Measurements from ENCODE around the gene SPDEF. TPM values are rescaled to one million over a fixed set of nuclear protein-coding genes. Genes with fewer than 3 reads are reported as not detected.

Gene SPDEF
- total and polyA plus RNA-seq, 2 donors (not counting 1 experiment from before 2014, with no cell fraction given), result 0.10 TPM; not detected in 1

DNA sequence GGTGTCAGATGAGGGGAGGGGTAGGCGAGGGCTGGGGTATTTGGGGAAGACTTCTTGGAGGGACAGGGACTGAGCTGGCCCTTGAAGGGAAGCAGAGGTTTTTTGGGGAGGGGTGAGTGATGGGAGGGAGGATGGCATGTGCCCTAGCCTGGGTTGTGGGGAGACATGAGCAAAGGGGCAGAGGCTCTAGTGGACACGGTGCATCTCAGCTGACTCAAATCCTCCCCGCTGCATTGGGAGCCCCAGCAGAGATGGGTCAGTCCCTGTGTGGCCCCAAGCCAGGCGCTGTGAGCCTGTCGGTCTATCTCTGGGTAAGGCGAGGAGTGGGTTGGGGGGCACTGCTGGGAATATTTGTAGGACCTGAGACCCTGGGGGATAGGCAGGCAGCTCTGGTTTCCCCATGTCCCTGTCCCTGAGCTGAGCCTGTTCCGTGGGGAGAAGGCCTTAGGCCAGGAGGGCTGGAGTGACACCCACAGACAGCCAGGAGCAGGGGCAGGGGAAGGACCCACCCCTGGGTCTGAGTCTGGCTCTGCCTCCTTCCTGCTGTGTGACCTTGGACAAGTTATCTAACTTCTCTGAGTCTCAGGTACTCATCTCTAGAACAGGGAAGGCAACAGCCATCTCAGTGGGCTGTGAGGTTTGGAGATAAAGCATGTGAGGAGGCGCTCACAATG, 36.0 kb downstream of the SPDEF start:
- H3K9ac ChIP-seq (ENCODE audit: low read length), result no peak overlapping the region
- no peak overlapping the region for H3K27ac ChIP-seq (ENCODE audit: low read length in 2 of 2)
- ChIA-PET POLR2A (no interaction called here), CTCF (no interaction called here)
- no peak overlapping the region for H3K27ac Mint-ChIP-seq
- no peak overlapping the region for H3K4me3 Mint-ChIP-seq
- no peak overlapping the region for H2AFZ ChIP-seq (ENCODE audit: insufficient read depth, low read depth, low read length, poor library complexity, severe bottlenecking)
- peaks cover 4% of the 10 kb centered on the region for H3K27me3 Mint-ChIP-seq
- no peak for TF ChIP-seq EZH2 (IDR thresholded peaks at IDR 0.05; ENCODE audit: borderline replicate concordance, insufficient read depth, low read depth, low read length, poor library complexity, severe bottlenecking)
- TF ChIP-seq, protein P1, sequence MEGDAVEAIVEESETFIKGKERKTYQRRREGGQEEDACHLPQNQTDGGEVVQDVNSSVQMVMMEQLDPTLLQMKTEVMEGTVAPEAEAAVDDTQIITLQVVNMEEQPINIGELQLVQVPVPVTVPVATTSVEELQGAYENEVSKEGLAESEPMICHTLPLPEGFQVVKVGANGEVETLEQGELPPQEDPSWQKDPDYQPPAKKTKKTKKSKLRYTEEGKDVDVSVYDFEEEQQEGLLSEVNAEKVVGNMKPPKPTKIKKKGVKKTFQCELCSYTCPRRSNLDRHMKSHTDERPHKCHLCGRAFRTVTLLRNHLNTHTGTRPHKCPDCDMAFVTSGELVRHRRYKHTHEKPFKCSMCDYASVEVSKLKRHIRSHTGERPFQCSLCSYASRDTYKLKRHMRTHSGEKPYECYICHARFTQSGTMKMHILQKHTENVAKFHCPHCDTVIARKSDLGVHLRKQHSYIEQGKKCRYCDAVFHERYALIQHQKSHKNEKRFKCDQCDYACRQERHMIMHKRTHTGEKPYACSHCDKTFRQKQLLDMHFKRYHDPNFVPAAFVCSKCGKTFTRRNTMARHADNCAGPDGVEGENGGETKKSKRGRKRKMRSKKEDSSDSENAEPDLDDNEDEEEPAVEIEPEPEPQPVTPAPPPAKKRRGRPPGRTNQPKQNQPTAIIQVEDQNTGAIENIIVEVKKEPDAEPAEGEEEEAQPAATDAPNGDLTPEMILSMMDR (IDR thresholded peaks at IDR 0.05), result no peak
- no peaks in the 10 kb centered on the region for H3K36me3 ChIP-seq (replicated peaks in 1 of 2; ENCODE audit: control extremely low read depth in 1 of 2, control insufficient read depth in 1 of 2, extremely low read depth in 1 of 2, insufficient read depth in 2 of 2, low read length in 1 of 2)
- no peaks in the 10 kb centered on the region for H4K20me1 ChIP-seq (ENCODE audit: control insufficient read depth, insufficient read depth, low read length, poor library complexity, severe bottlenecking)
- no peaks in the 10 kb centered on the region for H3K79me2 ChIP-seq (ENCODE audit: control insufficient read depth, insufficient read depth, low read length)
- no peaks in the 10 kb centered on the region for H3K9me3 Mint-ChIP-seq (ENCODE audit: insufficient read depth)
- DNase-seq (no peak), ATAC-seq (ENCODE audit: low read depth) (no peak)
- intact Hi-C loops (cut with micrococcal nuclease), result loop anchor here (10.0 kb wide), 1 partner anchor 335 kb away; no protein-coding TSS in a partner anchor
- peaks cover 5% of the 10 kb centered on the region for H3K4me1 Mint-ChIP-seq
- WGBS (ENCODE audit: insufficient coverage), result 94% methylated on average over 8 of the region's 8 CpGs
- peaks cover 6 to 7% of the 10 kb centered on the region in 2 donors for H3K4me1 ChIP-seq (ENCODE audit: control insufficient read depth in 2 of 2, insufficient read depth in 2 of 2, low read length in 2 of 2)
- H3K4me3 ChIP-seq (ENCODE audit: control extremely low read depth in 1 of 5, extremely low read depth in 1 of 5, insufficient read depth in 1 of 5, low read depth in 2 of 5, low read length in 4 of 5), result no peak overlapping the region
- no peak overlapping the region for H3K4me2 ChIP-seq (replicated peaks; ENCODE audit: low read depth, low read length, poor library complexity, severe bottlenecking)
- H3K27me3 ChIP-seq (replicated peaks in 1 of 4; ENCODE audit: control extremely low read depth in 1 of 4, control insufficient read depth in 3 of 4, insufficient read depth in 4 of 4, low read length in 3 of 4), result peaks cover 0 to 4% (median 0%) of the 10 kb centered on the region in 4 experiments
- H3K9me3 ChIP-seq (ENCODE audit: control extremely low read depth in 1 of 3, control insufficient read depth in 2 of 3, insufficient read depth in 1 of 3, low read length in 2 of 3), result peaks cover 0 to 2% (median 0%) of the 10 kb centered on the region in 3 donors

DNA sequence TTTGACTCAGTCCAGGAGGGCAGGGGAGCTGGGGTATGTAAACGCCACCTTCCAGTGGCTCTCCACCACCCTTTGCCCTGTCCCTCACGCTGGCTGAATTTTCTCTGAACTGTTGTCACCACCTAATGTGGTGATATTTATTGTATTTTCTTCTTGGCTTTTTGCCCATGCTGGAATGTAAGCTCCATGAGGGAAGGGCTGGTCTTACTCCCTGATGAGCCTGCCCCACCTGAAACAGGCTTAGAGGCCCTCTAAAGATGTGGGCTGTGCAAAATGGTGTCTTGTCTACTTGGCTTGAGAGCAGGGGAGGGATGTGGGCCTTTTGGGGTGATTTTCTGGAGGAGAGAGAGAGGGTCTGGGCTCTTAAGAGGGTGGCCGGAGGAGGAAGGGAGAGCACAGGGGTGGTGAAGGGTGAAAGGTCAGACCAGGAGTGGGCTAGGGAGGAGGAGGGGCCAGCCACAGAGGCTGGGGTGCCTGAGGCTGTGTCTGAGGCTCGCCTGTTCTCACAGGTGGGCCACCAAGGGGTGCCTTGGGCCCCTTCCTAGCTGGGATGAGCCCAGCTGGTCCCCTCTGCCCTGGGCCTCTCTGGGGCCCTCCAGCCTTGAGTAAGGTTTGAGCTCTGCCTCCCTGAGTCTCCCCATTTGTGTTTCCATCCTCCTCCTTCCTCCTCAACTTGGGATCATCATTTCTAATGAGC, 37.3 kb downstream of the SPDEF start:
- Mint-ChIP-seq H3K27ac (no peak overlapping the region), H3K27me3 (peaks cover 11% of the 10 kb centered on the region), H3K4me3 (no peak overlapping the region), H3K4me1 (peaks cover 5% of the 10 kb centered on the region), H3K9me3 (ENCODE audit: insufficient read depth) (no peaks in the 10 kb centered on the region)
- no peak for DNase-seq
- intact Hi-C loops (cut with micrococcal nuclease), result no loop called here
- H4K20me1 ChIP-seq (ENCODE audit: control insufficient read depth, insufficient read depth, low read length, poor library complexity, severe bottlenecking), result no peaks in the 10 kb centered on the region
- no peak overlapping the region for H2AFZ ChIP-seq (ENCODE audit: insufficient read depth, low read depth, low read length, poor library complexity, severe bottlenecking)
- ChIA-PET CTCF (no interaction called here), POLR2A (no interaction called here)
- no peak overlapping the region for H3K27ac ChIP-seq (ENCODE audit: low read length in 2 of 2)
- H3K79me2 ChIP-seq (ENCODE audit: control insufficient read depth, insufficient read depth, low read length), result no peaks in the 10 kb centered on the region
- no peak overlapping the region for H3K4me2 ChIP-seq (replicated peaks; ENCODE audit: low read depth, low read length, poor library complexity, severe bottlenecking)
- no peak for ATAC-seq (ENCODE audit: low read depth)
- TF ChIP-seq EZH2 (IDR thresholded peaks at IDR 0.05; ENCODE audit: borderline replicate concordance, insufficient read depth, low read depth, low read length, poor library complexity, severe bottlenecking), result no peak
- TF ChIP-seq, protein P1 (IDR thresholded peaks at IDR 0.05), result no peak
- H3K36me3 ChIP-seq (replicated peaks in 1 of 2; ENCODE audit: control extremely low read depth in 1 of 2, control insufficient read depth in 1 of 2, extremely low read depth in 1 of 2, insufficient read depth in 2 of 2, low read length in 1 of 2), result no peaks in the 10 kb centered on the region
- H3K9ac ChIP-seq (ENCODE audit: low read length), result no peak overlapping the region
- H3K27me3 ChIP-seq (replicated peaks in 1 of 4; ENCODE audit: control extremely low read depth in 1 of 4, control insufficient read depth in 3 of 4, insufficient read depth in 4 of 4, low read length in 3 of 4), result peaks cover 0 to 10% (median 0%) of the 10 kb centered on the region in 4 experiments
- H3K4me3 ChIP-seq (ENCODE audit: control extremely low read depth in 1 of 5, extremely low read depth in 1 of 5, insufficient read depth in 1 of 5, low read depth in 2 of 5, low read length in 4 of 5), result no peak overlapping the region
- H3K4me1 ChIP-seq (ENCODE audit: control insufficient read depth in 2 of 2, insufficient read depth in 2 of 2, low read length in 2 of 2), result peaks cover 6 to 7% of the 10 kb centered on the region in 2 donors
- H3K9me3 ChIP-seq (ENCODE audit: control extremely low read depth in 1 of 3, control insufficient read depth in 2 of 3, insufficient read depth in 1 of 3, low read length in 2 of 3), result peaks cover 0 to 2% (median 0%) of the 10 kb centered on the region in 3 donors
- WGBS (ENCODE audit: insufficient coverage), result 92% methylated on average over 3 of the region's 4 CpGs

Data from B cell (primary cell).